ENCODE data around the gene HMOX2.

HMOX2 gene

GRCh38 chr16:4475880-4476788 lies at the start of gene HMOX2:
TSS of gene HMOX2 (plus strand) at chr16:4476398. CDS start at chr16:4505525, 29,127 bp downstream.
- DNase-seq: peak; percentile 59

DNA sequence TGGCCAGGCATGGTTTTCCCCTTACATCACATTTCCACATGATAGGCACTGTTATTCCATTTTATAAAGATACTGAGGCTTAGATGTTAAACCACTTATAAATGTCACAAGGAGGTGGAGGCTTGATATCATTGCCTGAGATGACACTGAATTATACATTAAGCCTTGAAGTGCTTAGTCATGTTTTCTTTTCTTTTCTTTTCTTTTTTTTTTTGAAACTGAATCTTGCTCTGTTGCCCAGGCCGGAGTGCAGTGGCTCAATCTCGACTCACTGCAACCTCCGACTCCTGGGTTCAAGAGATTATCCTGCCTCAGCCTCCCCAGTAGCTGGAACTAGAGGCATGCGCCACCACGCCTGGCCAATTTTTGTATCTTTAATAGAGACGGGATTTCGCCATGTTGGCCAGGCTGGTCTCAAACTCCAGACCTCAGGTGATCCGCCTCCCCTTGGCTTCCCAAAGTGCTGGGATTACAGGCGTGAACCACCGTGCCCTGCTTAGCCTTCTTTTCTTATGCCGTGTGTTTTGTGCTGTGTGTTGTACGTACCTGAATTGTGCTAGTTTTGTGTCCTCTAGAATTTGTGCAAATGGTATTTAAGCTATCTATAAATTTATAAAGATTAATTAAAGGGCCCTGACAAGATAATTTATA lies 49.4 kb upstream of the HMOX2 start:
- no peak for DNase-seq

- no peak for DNase-seq
Measured at GRCh38 chr16:4428500-4428899, 47.7 kb upstream of the HMOX2 start.

- DNase-seq: no peak
Measured at GRCh38 chr16:4431023-4431422, 45.2 kb upstream of the HMOX2 start.

DNA sequence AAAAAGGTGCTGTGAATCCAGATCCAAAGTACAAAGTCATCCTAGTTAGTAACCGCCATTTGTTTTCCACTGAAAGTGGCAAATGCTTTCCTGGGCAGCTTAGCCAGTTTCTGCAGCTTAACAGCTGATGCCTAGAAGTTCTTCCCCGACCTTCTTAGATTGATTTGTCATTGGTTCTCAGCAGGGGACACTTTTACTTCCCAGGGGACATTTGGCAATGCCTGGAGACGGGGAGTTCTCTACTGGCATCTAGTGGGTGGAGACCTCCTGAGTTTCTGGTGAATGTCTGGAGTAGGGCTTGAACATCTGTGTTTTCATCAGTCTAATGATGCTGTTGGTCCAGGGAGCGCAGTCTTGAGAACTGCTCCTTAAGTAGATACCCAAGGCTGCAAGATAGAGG lies 43.0 kb upstream of the HMOX2 start:
- no peak for DNase-seq

- no peak for DNase-seq
Measured at GRCh38 chr16:4433914-4434787, 42.0 kb upstream of the HMOX2 start.

- DNase-seq: no peak
Measured at GRCh38 chr16:4435337-4436067, 40.7 kb upstream of the HMOX2 start.

DNA sequence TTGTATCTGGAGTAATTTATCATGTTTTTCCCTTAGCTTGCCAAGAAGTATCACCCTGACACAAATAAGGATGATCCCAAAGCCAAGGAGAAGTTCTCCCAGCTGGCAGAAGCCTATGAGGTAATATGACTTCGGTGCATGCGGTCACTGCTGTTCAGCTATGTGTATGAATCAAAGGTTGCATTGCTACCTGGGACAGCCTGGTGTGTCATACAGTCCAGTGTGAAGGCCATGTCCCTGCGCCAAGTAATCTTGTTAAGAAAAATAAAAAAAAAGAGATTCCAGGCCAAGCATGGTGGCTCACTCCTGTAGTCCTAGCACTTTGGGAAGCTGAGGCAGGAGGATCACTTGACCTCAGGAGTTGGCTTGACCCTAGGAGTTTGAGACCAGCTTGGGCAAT lies 38.8 kb upstream of the HMOX2 start:
- DNase-seq: no peak

GRCh38 chr16:4442371-4442770 lies 33.8 kb upstream of the HMOX2 start:
- DNase-seq: no peak

DNA sequence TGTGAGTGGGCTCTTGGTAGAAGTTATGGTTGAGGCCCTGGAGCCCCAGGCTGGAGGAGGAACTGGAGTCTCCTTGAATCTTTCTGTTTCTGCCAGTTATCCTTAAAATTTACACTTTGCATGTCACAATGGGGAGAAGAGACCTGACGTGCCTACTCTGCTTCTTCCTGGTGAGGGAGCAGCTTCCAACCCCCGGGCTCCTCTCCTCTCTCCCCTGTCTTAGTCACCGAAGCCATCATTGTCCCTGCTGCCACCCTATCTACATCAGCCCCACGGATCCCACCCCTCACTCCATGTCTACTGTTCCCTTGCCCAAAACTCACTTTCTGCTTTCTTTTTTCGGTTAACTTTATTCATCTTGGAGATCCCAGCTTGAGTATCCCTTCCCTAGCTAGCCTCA lies 32.9 kb upstream of the HMOX2 start:
- no peak for DNase-seq

DNA sequence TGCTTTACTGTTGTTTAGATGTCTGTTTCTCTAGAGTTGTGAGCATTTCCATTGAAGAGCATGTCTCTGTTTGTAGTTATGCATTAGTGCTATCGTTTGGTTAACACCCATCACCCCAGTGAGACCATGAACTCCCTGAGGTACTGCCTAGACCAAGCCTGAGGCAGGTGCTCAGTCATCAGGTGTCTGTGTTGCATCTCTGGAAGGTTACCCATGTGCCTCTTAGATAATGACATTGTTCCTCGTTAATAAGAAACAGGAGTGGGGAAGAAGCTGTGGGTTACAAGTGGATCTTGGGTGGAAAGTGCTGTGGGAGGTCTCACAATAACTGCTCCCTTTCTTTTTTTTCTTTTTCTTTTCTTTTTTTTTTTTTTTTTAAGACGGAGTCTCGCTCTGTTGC lies 32.2 kb upstream of the HMOX2 start:
- no peak for DNase-seq

- DNase-seq: no peak
Measured at GRCh38 chr16:4450430-4450829, 25.8 kb upstream of the HMOX2 start.

GRCh38 chr16:4450931-4451519 lies 25.2 kb upstream of the HMOX2 start:
- DNase-seq: no peak

GRCh38 chr16:4452674-4453073 lies 23.5 kb upstream of the HMOX2 start:
- DNase-seq: no peak

DNA sequence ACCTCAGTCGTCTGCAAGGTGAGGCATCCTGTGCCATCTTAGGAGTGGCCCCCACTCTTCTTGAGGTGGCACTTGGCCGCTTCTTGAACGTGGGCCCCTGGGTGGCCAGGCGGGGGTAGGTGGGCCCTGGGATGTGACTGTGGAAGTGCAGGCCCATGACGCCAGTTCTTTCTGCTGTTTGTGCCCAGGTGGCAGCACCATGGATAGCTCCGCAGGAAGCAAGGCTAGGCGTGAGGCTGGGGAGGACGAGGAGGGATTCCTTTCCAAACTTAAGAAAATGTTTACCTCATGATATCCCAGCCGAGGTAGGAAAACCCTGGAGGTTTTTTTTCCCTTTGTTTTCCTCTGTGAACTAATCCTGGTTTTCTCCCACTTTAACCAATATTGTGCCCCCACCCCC lies 21.6 kb upstream of the HMOX2 start:
- no peak for DNase-seq

DNA sequence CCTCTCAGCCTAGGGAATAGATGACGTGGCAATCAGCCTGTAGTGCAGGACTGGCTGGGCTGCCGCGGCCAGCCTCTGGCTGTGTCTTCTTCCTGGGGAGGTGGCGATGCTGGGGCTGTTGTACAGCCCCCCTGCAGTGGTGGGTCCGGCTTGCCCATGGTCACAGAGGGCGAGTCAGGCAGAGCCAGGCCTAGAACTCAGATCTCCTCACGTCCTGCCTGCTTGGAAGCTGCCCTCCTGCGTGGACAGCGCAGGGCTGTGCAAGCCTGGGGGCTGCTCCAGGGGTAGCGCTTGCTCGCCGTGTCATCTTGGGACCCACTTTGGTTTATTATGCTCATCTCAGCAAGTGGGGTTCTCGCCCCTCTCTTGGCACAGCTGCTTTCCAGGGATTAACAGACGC lies 21.1 kb upstream of the HMOX2 start:
- no peak for DNase-seq

- DNase-seq: no peak
Measured at GRCh38 chr16:4455951-4456350, 20.2 kb upstream of the HMOX2 start.

DNA sequence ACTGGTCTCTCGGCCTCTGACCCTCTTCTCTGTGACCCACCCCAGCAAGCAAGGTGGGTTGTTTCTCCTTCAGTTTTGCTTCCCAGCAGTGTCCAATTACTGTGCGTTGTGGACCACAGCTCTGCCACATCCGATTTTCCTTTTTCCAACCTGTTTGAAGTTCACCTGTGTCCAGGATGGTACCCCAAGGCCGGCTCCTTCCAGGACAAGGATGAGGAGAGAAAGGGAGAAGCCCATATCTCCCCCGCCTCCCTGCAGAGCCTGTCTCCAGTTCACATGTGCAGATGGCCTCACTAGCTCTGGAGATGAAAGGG lies 15.3 kb upstream of the HMOX2 start:
- no peak for DNase-seq

DNA sequence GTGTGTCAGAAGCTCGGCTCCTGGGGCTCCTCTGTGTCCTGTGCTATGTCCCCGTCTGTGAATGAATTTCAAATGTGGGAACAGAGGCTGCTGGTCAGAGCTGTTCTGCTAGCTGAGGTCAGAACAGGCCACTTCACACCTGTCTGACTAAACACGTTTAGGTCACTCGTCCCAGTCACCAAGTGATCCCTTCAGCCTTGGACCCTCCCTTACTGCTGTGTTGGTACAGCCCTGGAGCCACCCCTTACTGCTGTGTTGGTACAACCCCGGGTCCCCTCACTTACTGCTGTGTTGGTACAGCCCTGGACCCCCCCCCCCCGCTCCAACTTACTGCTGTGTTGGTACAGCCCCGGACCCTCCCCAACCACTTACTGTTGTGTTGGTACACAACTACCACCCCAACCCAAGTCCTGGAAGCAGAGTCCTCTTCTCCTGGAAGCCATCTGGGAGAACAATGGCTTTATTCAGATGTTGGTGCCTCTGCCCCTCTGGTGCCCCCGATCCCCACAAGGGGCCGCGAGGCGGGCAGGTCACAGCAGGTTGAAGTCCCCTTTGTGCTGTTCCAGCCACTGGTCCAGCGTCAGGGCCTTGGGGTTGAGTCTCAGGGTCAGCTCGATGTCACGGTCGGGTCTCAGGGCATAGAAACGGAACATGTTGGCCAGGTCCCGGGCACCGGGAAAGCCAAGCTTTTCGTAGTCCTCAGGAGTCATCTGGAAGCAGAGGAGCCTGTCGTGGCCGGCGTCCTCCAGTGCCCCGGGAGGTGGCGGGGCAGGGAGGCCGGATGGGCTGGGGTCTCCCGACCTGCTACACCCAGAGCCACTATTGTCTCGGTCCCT lies 14.7 kb upstream of the HMOX2 start:
- DNase-seq: peak; percentile 21

GRCh38 chr16:4463522-4464163 lies 12.6 kb upstream of the HMOX2 start:
- DNase-seq: no peak

Measured in NCI-H526 treated with DMSO at 0.1 percent for 48 hours (cell line).